ENCODE data around the gene MRGPRG. TPM values are rescaled to one million over a fixed set of nuclear protein-coding genes. Genes with fewer than 3 reads are reported as not detected.

The MRGPRG gene
- total and polyA plus RNA-seq, 10 donors = not detected

DNA sequence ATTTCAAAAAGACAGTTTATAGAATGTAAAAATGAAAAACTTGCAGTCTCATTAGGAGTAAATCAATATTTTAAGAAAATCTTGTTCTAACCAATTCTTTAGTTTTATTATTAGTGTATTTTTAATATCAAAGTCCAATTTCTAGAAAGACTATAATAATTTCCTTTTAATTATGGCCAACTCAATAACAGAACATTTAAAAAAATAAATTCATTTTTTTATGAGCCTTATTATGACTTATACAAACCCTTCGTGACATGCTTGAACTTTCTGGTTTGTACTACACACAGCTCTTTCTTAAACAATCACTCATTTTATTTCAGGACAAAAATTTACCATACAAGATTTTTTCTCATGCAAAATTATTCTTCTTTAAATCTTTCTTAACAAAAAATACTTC, 25.3 kb upstream of the MRGPRG start:
- Histone ChIP-seq H3K36me3 (no peaks in the 10 kb centered on the region), H3K4me3 (no peak overlapping the region), H3K9me3 (no peaks in the 10 kb centered on the region), H3K4me1 (no peaks in the 10 kb centered on the region), H3K27me3 (replicated peaks in 1 of 7) (peaks cover 0 to 8% (median 0%) of the 10 kb centered on the region in 7 donors), H3K27ac (no peak overlapping the region)
- no peak for DNase-seq
- 82 to 97% (median 89%) methylated on average over 1 of the region's 1 CpG for WGBS, 5 donors
- TF ChIP-seq, protein P1, sequence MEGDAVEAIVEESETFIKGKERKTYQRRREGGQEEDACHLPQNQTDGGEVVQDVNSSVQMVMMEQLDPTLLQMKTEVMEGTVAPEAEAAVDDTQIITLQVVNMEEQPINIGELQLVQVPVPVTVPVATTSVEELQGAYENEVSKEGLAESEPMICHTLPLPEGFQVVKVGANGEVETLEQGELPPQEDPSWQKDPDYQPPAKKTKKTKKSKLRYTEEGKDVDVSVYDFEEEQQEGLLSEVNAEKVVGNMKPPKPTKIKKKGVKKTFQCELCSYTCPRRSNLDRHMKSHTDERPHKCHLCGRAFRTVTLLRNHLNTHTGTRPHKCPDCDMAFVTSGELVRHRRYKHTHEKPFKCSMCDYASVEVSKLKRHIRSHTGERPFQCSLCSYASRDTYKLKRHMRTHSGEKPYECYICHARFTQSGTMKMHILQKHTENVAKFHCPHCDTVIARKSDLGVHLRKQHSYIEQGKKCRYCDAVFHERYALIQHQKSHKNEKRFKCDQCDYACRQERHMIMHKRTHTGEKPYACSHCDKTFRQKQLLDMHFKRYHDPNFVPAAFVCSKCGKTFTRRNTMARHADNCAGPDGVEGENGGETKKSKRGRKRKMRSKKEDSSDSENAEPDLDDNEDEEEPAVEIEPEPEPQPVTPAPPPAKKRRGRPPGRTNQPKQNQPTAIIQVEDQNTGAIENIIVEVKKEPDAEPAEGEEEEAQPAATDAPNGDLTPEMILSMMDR (IDR thresholded peaks at IDR 0.05 in 8 of 11, conservative IDR thresholded peaks at IDR 0.05 in 3 of 11) = no peak
- TF ChIP-seq POLR2AphosphoS5 (IDR thresholded peaks at IDR 0.05) (no peak), POLR2A (IDR thresholded peaks at IDR 0.05) (no peak)
- intact Hi-C loops (cut with DNase I; ENCODE audit: low total_unique reads) = no loop called here

DNA sequence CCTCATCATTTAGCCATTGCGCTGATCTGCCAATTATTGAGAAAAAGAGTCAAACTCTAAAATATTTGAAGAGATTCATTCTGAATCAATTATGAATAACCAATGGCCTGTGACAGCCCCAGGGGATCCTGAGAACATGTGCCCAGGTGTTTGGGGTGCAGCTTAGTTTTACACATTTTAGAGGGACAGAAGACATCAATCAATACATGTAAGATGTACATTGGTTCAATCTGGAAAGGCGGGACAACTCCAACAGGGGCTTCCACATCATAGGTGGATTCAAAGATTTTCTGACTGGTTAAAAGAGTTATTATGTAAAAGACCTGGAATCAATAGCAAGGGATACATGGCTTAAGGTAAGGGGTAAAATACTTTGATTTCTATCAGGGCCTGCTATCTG, 18.5 kb upstream of the MRGPRG start:
- Histone ChIP-seq H3K9me3 (no peaks in the 10 kb centered on the region), H3K4me1 (no peaks in the 10 kb centered on the region), H3K27me3 (replicated peaks in 1 of 7) (peaks cover 0 to 6% (median 0%) of the 10 kb centered on the region in 7 donors), H3K36me3 (no peaks in the 10 kb centered on the region), H3K4me3 (no peak overlapping the region), H3K27ac (no peak overlapping the region)
- DNase-seq = no peak
- intact Hi-C loops (cut with DNase I; ENCODE audit: low total_unique reads) = no loop called here
- WGBS, 5 donors = 86 to 94% (median 93%) methylated on average over 2 of the region's 2 CpGs
- TF ChIP-seq, protein P1 (IDR thresholded peaks at IDR 0.05 in 8 of 11, conservative IDR thresholded peaks at IDR 0.05 in 3 of 11) = no peak
- TF ChIP-seq POLR2AphosphoS5 (IDR thresholded peaks at IDR 0.05) = no peak
- no peak for TF ChIP-seq POLR2A (IDR thresholded peaks at IDR 0.05)

DNA sequence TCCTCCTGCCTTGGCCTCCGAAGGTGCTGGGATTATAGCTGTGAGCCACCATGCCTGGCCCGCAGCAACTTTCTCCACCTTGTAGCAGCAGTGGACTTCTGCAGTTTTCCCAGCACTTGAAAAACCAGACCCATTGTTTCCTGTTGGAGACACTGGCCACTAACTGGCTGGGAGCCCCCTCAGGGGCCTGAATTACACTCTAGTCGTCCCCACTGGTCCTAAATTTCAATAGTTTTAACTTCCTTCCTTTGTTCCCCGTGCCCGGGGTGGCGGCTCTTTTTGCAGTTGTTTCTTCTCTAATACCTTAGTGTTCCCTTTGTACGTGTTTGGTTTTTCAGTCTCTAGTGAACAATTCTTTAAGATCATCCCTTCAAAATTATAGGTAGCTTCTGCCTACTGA, 16.2 kb upstream of the MRGPRG start:
- H3K36me3 ChIP-seq = no peaks in the 10 kb centered on the region
- H3K4me3 ChIP-seq = no peak overlapping the region
- intact Hi-C loops (cut with DNase I; ENCODE audit: low total_unique reads) = no loop called here
- WGBS, 5 donors = 54 to 60% (median 56%) methylated on average over 7 of the region's 7 CpGs
- no peak overlapping the region for H3K27ac ChIP-seq
- no peak for DNase-seq
- H3K27me3 ChIP-seq (replicated peaks in 1 of 7) = peaks cover 0 to 28% (median 0%) of the 10 kb centered on the region in 7 donors
- no peaks in the 10 kb centered on the region for H3K9me3 ChIP-seq
- H3K4me1 ChIP-seq = no peaks in the 10 kb centered on the region
- TF ChIP-seq POLR2A (IDR thresholded peaks at IDR 0.05) = no peak
- TF ChIP-seq, protein P1 (IDR thresholded peaks at IDR 0.05 in 8 of 11, conservative IDR thresholded peaks at IDR 0.05 in 3 of 11) = no peak
- TF ChIP-seq POLR2AphosphoS5 (IDR thresholded peaks at IDR 0.05) = no peak

DNA sequence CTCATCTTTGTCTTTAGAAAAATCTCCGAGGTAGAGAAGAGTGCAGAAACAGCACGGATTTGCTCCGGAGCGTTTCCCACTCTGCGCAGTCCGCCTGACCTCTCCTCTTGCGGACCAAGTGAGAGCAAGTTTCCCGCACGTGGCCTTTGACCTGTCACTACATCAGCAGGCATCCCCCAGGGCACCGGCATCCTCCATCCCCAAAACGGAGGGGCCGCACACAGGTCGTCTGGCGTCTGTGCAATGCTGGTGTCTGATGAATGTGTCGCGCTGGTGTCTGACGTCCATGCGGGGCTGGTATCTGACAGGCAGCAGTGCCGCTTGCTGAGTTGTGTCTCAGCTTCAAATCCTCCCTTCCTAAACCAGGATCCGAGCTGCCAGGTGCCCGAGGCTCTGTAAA, 14.3 kb upstream of the MRGPRG start:
- intact Hi-C loops (cut with DNase I; ENCODE audit: low total_unique reads) = no loop called here
- H3K27me3 ChIP-seq (replicated peaks in 1 of 7) = peaks cover 0 to 44% (median 0%) of the 10 kb centered on the region in 7 donors
- no peak overlapping the region for H3K27ac ChIP-seq
- no peaks in the 10 kb centered on the region for H3K36me3 ChIP-seq
- H3K4me1 ChIP-seq = no peaks in the 10 kb centered on the region
- DNase-seq = no peak
- no peak for TF ChIP-seq POLR2AphosphoS5 (IDR thresholded peaks at IDR 0.05)
- no peak for TF ChIP-seq POLR2A (IDR thresholded peaks at IDR 0.05)
- TF ChIP-seq, protein P1 (IDR thresholded peaks at IDR 0.05 in 8 of 11, conservative IDR thresholded peaks at IDR 0.05 in 3 of 11) = no peak
- H3K4me3 ChIP-seq = no peak overlapping the region
- 88 to 94% (median 92%) methylated on average over 18 to 21 of the region's 21 CpGs for WGBS, 5 donors
- H3K9me3 ChIP-seq = no peaks in the 10 kb centered on the region

All from spleen (tissue), 11 donors.